Activated gamma-delta T cell (primary cell): Measurements from ENCODE around the gene NR0B1.

ENCODE experiments used
- DNase-seq: peaks from one replicate; lab custom pipeline; 2025; lab: John Stamatoyannopoulos, UW
- total RNA-seq, 2 donors: gene quantifications; one replicate each; lab custom pipeline; 2026; lab: John Stamatoyannopoulos, UW

Gene NR0B1
- total RNA-seq: 0 to 0.09 reads per million in 2 donors

- peak; percentile 5 for DNase-seq
Observed at GRCh38 chrX:30309139-30309571, at the start of gene NR0B1. NR0B1 (minus strand) TSS chrX:30309390; CDS start chrX:30309363, 27 bp downstream.

- DNase-seq: no peak
Observed at GRCh38 chrX:30349946-30350345, 40.8 kb upstream of the NR0B1 start.

- no peak for DNase-seq
Observed at GRCh38 chrX:30343206-30343605, 34.0 kb upstream of the NR0B1 start.

- no peak for DNase-seq
Observed at GRCh38 chrX:30340753-30341152, 31.6 kb upstream of the NR0B1 start.

- no peak for DNase-seq
Observed at GRCh38 chrX:30327762-30328161, 18.6 kb upstream of the NR0B1 start.

GRCh38 chrX:30317308-30317707 is 8.1 kb upstream of the NR0B1 start:
- no peak for DNase-seq

GRCh38 chrX:30313322-30313721 is 4.1 kb upstream of the NR0B1 start:
- DNase-seq: no peak

- DNase-seq: no peak
Observed at GRCh38 chrX:30312858-30313257, 3.7 kb upstream of the NR0B1 start.

GRCh38 chrX:30310429-30311206 is 1.4 kb upstream of the NR0B1 start:
- DNase-seq: no peak

GRCh38 chrX:30308263-30309138 is 689 bp downstream of the NR0B1 start:
- peak; percentile 8 for DNase-seq

GRCh38 chrX:30307466-30307865 is 1.7 kb downstream of the NR0B1 start:
- no peak for DNase-seq

- DNase-seq: no peak
Observed at GRCh38 chrX:30304866-30305265, 4.3 kb downstream of the NR0B1 start.

GRCh38 chrX:30302956-30303355 is 6.2 kb downstream of the NR0B1 start:
- DNase-seq: no peak

GRCh38 chrX:30301963-30302362 is 7.2 kb downstream of the NR0B1 start:
- no peak for DNase-seq

- no peak for DNase-seq
Observed at GRCh38 chrX:30301208-30301607, 8.0 kb downstream of the NR0B1 start.

GRCh38 chrX:30296408-30297254 is 12.6 kb downstream of the NR0B1 start:
- no peak for DNase-seq

GRCh38 chrX:30283456-30284200 is 25.6 kb downstream of the NR0B1 start:
- no peak for DNase-seq

GRCh38 chrX:30282527-30282926 is 26.7 kb downstream of the NR0B1 start:
- no peak for DNase-seq

- no peak for DNase-seq
Observed at GRCh38 chrX:30280428-30280827, 28.8 kb downstream of the NR0B1 start.

GRCh38 chrX:30278365-30278764 is 30.8 kb downstream of the NR0B1 start:
- no peak for DNase-seq

- DNase-seq: no peak
Observed at GRCh38 chrX:30275498-30275897, 33.7 kb downstream of the NR0B1 start.
